GM21367 (cell line): ENCODE data around the gene MBNL1.

Source experiments
- ATAC-seq: cut with Tn5 transposase; IDR thresholded peaks from one replicate; pipeline ENCODE4 v1.9.1; 2021; ENCODE audit not compliant: unreplicated experiment

The MBNL1 gene

GRCh38 chr3:152271501-152272236 lies 2.9 kb downstream of the MBNL1 start:
- ATAC-seq: no peak

GRCh38 chr3:152272771-152273242 lies 4.1 kb downstream of the MBNL1 start:
- no peak for ATAC-seq

GRCh38 chr3:152276681-152277080 lies 8.0 kb downstream of the MBNL1 start:
- no peak for ATAC-seq

- no peak for ATAC-seq
These were observed 8.5 kb downstream of the MBNL1 start for GRCh38 chr3:152277198-152277597.

GRCh38 chr3:152278756-152279427 lies 10.2 kb downstream of the MBNL1 start:
- no peak for ATAC-seq

- no peak for ATAC-seq
These were observed 10.8 kb downstream of the MBNL1 start for GRCh38 chr3:152279479-152279878.

GRCh38 chr3:152280539-152280938 lies 11.8 kb downstream of the MBNL1 start:
- ATAC-seq: no peak

GRCh38 chr3:152281133-152281713 lies 12.5 kb downstream of the MBNL1 start:
- ATAC-seq: peak; percentile 50

GRCh38 chr3:152282813-152283212 lies 14.1 kb downstream of the MBNL1 start:
- no peak for ATAC-seq

- ATAC-seq: peak; percentile 30
These were observed 15.0 kb downstream of the MBNL1 start for GRCh38 chr3:152283492-152284381.

GRCh38 chr3:152284906-152285305 lies 16.2 kb downstream of the MBNL1 start:
- ATAC-seq: no peak

GRCh38 chr3:152285509-152285908 lies 16.8 kb downstream of the MBNL1 start:
- ATAC-seq: no peak

- ATAC-seq: no peak
These were observed 19.3 kb downstream of the MBNL1 start for GRCh38 chr3:152287898-152288576.

- no peak for ATAC-seq
These were observed 20.0 kb downstream of the MBNL1 start for GRCh38 chr3:152288681-152289080.

GRCh38 chr3:152289708-152290107 lies 21.0 kb downstream of the MBNL1 start:
- no peak for ATAC-seq

- ATAC-seq: no peak
These were observed 21.6 kb downstream of the MBNL1 start for GRCh38 chr3:152290374-152290773.

- ATAC-seq: no peak
These were observed 22.5 kb downstream of the MBNL1 start for GRCh38 chr3:152291238-152291637.

GRCh38 chr3:152291649-152292066 lies 22.9 kb downstream of the MBNL1 start:
- no peak for ATAC-seq

- no peak for ATAC-seq
These were observed 23.6 kb downstream of the MBNL1 start for GRCh38 chr3:152292366-152292765.

GRCh38 chr3:152293347-152294006 lies 24.7 kb downstream of the MBNL1 start:
- ATAC-seq: no peak
